Hematopoietic multipotent progenitor cell treated with erythropoietin and hydrocortisone succinate and interleukin-3 and kit ligand, for 17 days (in vitro differentiated cells): ENCODE data around the gene CDK5R1.

Experiments
- DNase-seq: peaks from one replicate; pipeline ENCODE4 v3.0.0-alpha.2; 2015; ENCODE audit warnings: low spot score

CDK5R1 gene

GRCh38 chr17:32493571-32493970, 6.8 kb downstream of the CDK5R1 start:
- no peak for DNase-seq

GRCh38 chr17:32493976-32494513, 7.3 kb downstream of the CDK5R1 start:
- no peak for DNase-seq

GRCh38 chr17:32494621-32495358, 8.0 kb downstream of the CDK5R1 start:
- DNase-seq = no peak

GRCh38 chr17:32495359-32496231, 8.8 kb downstream of the CDK5R1 start:
- no peak for DNase-seq

- DNase-seq = no peak
Observed at GRCh38 chr17:32496395-32497073, 9.7 kb downstream of the CDK5R1 start.

- no peak for DNase-seq
Observed at GRCh38 chr17:32497431-32498205, 10.8 kb downstream of the CDK5R1 start.

GRCh38 chr17:32498391-32498790, 11.6 kb downstream of the CDK5R1 start:
- DNase-seq = no peak

- DNase-seq = no peak
Observed at GRCh38 chr17:32502013-32502412, 15.2 kb downstream of the CDK5R1 start.

GRCh38 chr17:32502710-32503109, 15.9 kb downstream of the CDK5R1 start:
- no peak for DNase-seq

- no peak for DNase-seq
Observed at GRCh38 chr17:32503251-32504165, 16.7 kb downstream of the CDK5R1 start.

GRCh38 chr17:32504166-32504990, 17.6 kb downstream of the CDK5R1 start:
- no peak for DNase-seq

GRCh38 chr17:32508926-32509325, 22.1 kb downstream of the CDK5R1 start:
- no peak for DNase-seq

GRCh38 chr17:32510466-32510865, 23.7 kb downstream of the CDK5R1 start:
- no peak for DNase-seq

- DNase-seq = no peak
Observed at GRCh38 chr17:32512328-32512727, 25.5 kb downstream of the CDK5R1 start.

- DNase-seq = no peak
Observed at GRCh38 chr17:32513579-32513978, 26.8 kb downstream of the CDK5R1 start.

GRCh38 chr17:32514606-32515005, 27.8 kb downstream of the CDK5R1 start:
- DNase-seq = no peak

GRCh38 chr17:32515677-32516383, 29.0 kb downstream of the CDK5R1 start:
- DNase-seq = no peak

- no peak for DNase-seq
Observed at GRCh38 chr17:32516450-32516849, 29.7 kb downstream of the CDK5R1 start.
